ENCODE results near the gene GUCA2B. TPM values are rescaled to one million over a fixed set of nuclear protein-coding genes. Genes with fewer than 3 reads are reported as not detected.

GUCA2B gene
- total and polyA plus RNA-seq, 8 donors: 2.2 to 13.1 (median 4.8) TPM; not detected in 4

- peaks cover 0 to 5% (median 2%) of the 10 kb centered on the region in 4 donors for H3K4me1 ChIP-seq
- WGBS, 5 donors: 61 to 70% (median 70%) methylated on average over 2 of the region's 2 CpGs
- no peak for TF ChIP-seq CTCF (IDR thresholded peaks at IDR 0.05)
- TF ChIP-seq POLR2A (IDR thresholded peaks at IDR 0.05): no peak
- H3K9me3 ChIP-seq: peaks cover 0 to 15% (median 12%) of the 10 kb centered on the region in 4 donors
- H3K27me3 ChIP-seq: no peaks in the 10 kb centered on the region
- H3K27ac ChIP-seq: no peak overlapping the region
- DNase-seq: no peak
- no peaks in the 10 kb centered on the region for H3K36me3 ChIP-seq
- intact Hi-C loops (cut with DNase I; ENCODE audit: low total_unique reads): no loop called here
- H3K4me3 ChIP-seq: no peak overlapping the region
Observed at GRCh38 chr1:42158189-42158588, 5.0 kb downstream of the GUCA2B start.

- WGBS, 5 donors: 77 to 90% (median 85%) methylated on average over 5 of the region's 5 CpGs
- Histone ChIP-seq H3K27ac (no peak overlapping the region), H3K4me3 (no peak overlapping the region), H3K36me3 (no peaks in the 10 kb centered on the region), H3K27me3 (peaks cover 0 to 14% (median 0%) of the 10 kb centered on the region in 3 donors), H3K4me1 (peaks cover 7 to 18% (median 9%) of the 10 kb centered on the region in 4 donors), H3K9me3 (peaks cover 0 to 15% (median 12%) of the 10 kb centered on the region in 4 donors)
- intact Hi-C loops (cut with DNase I; ENCODE audit: low total_unique reads): no loop called here
- no peak for DNase-seq
- TF ChIP-seq POLR2A (IDR thresholded peaks at IDR 0.05) (no peak), EP300 (IDR thresholded peaks at IDR 0.05) (no peak), CTCF (IDR thresholded peaks at IDR 0.05) (no peak), POLR2AphosphoS5 (IDR thresholded peaks at IDR 0.05) (no peak)
Observed at GRCh38 chr1:42162181-42162580, 9.0 kb downstream of the GUCA2B start.

- Histone ChIP-seq H3K27ac (no peak overlapping the region), H3K9me3 (peaks cover 0 to 15% (median 12%) of the 10 kb centered on the region in 4 donors), H3K36me3 (no peaks in the 10 kb centered on the region), H3K4me1 (peaks cover 7 to 18% (median 9%) of the 10 kb centered on the region in 4 donors), H3K4me3 (no peak overlapping the region), H3K27me3 (peaks cover 0 to 14% (median 0%) of the 10 kb centered on the region in 3 donors)
- WGBS, 5 donors: 76 to 100% (median 86%) methylated on average over 2 of the region's 2 CpGs
- intact Hi-C loops (cut with DNase I; ENCODE audit: low total_unique reads): no loop called here
- TF ChIP-seq EP300 (IDR thresholded peaks at IDR 0.05) (no peak), POLR2AphosphoS5 (IDR thresholded peaks at IDR 0.05) (no peak), CTCF (IDR thresholded peaks at IDR 0.05) (no peak), POLR2A (IDR thresholded peaks at IDR 0.05) (no peak)
- no peak for DNase-seq
Observed at GRCh38 chr1:42163114-42163513, 9.9 kb downstream of the GUCA2B start.

- intact Hi-C loops (cut with DNase I; ENCODE audit: low total_unique reads): no loop called here
- 84 to 86% (median 85%) methylated on average over 14 to 16 of the region's 16 CpGs for WGBS, 5 donors
- Histone ChIP-seq H3K27ac (no peak overlapping the region), H3K27me3 (peaks cover 0 to 14% (median 0%) of the 10 kb centered on the region in 3 donors), H3K4me1 (peaks cover 7 to 18% (median 9%) of the 10 kb centered on the region in 4 donors), H3K4me3 (no peak overlapping the region), H3K36me3 (no peaks in the 10 kb centered on the region), H3K9me3 (peaks cover 0 to 15% (median 12%) of the 10 kb centered on the region in 4 donors)
- TF ChIP-seq EP300 (IDR thresholded peaks at IDR 0.05): no peak
- no peak for TF ChIP-seq CTCF (IDR thresholded peaks at IDR 0.05)
- TF ChIP-seq POLR2A (IDR thresholded peaks at IDR 0.05): no peak
- no peak for TF ChIP-seq POLR2AphosphoS5 (IDR thresholded peaks at IDR 0.05)
- DNase-seq: no peak
Observed at GRCh38 chr1:42163536-42164503, 10.6 kb downstream of the GUCA2B start.

Data from stomach (tissue), 9 donors.